Tibial nerve (tissue), 4 donors: ENCODE results near the gene HILPDA. TPM values are rescaled to one million over a fixed set of nuclear protein-coding genes. Genes with fewer than 3 reads are reported as not detected.

ENCODE experiments used
- DNase-seq, 2 donors: peaks; one replicate each; pipeline ENCODE4 v3.0.0-alpha.2; 2019; ENCODE audit warnings: low spot score in 2 of 2
- H3K27ac ChIP-seq, 4 donors: fragments of 200-600 bp; sonication (generic) in 3 of 4; one replicate each; pipeline ENCODE4 v1.5.1; 2017 to 2019; ENCODE audit warnings: mild to moderate bottlenecking in 1 of 4
- H3K27me3 ChIP-seq, 2 donors: fragments of 200-600 bp; sonication (generic) in 1 of 2; one replicate each; pipeline versions ENCODE4 v1.5.1 to v1.6.0; 2017 to 2019
- H3K36me3 ChIP-seq, 3 donors: fragments of 200-600 bp; sonication (generic); one replicate each; pipeline ENCODE4 v1.5.1; 2018 to 2019
- H3K4me1 ChIP-seq, 4 donors: fragments of 200-600 bp; sonication (generic) in 3 of 4; one replicate each; pipeline ENCODE4 v1.5.1; 2017 to 2019
- H3K4me3 ChIP-seq, 4 donors: fragments of 200-600 bp; sonication (generic) in 3 of 4; one replicate each; pipeline ENCODE4 v1.5.1; 2017 to 2019; ENCODE audit warnings: mild to moderate bottlenecking in 1 of 4, moderate library complexity in 1 of 4
- H3K9me3 ChIP-seq, 4 donors: fragments of 200-600 bp; sonication (generic) in 3 of 4; one replicate each; pipeline ENCODE4 v1.5.1; 2017 to 2019
- CTCF ChIP-seq, 5 experiments: fragments of 200-600 bp in 3 of 5; fragments of 450-650 bp in 2 of 5; sonication (generic) in 3 of 5; IDR thresholded peaks; one replicate each; pipeline ENCODE4 v1.5.1; 2016 to 2019; ENCODE audit warnings: antibody characterized with exemption in 5 of 5, mild to moderate bottlenecking in 3 of 5, moderate library complexity in 2 of 5
- EP300 ChIP-seq, 2 donors: sonication (generic); formaldehyde crosslinking; IDR thresholded peaks; one replicate each; pipeline ENCODE4 v1.6.1; 2017; ENCODE audit warnings: antibody characterized with exemption in 2 of 2, mild to moderate bottlenecking in 1 of 2
- POLR2A ChIP-seq, 2 donors: fragments of 450-650 bp; IDR thresholded peaks; one replicate each; pipeline ENCODE4 v1.6.1; 2017; ENCODE audit warnings: antibody characterized with exemption in 2 of 2, mild to moderate bottlenecking in 2 of 2, moderate library complexity in 2 of 2
- WGBS, 2 donors: methylation state at CpG; one replicate each; pipeline ENCODE4 v1.1.5; 2018; 5-methylcytosine and 5-hydroxymethylcytosine counted together
- total RNA-seq, 4 donors: library from RNA; depleted of rRNA; stranded (reverse); fragments of >200 nt; gene quantifications; one replicate each; pipeline ENCODE4 v1.1.0, GENCODE V29; 2016

The HILPDA gene
- total RNA-seq, 4 donors from 2014 or later, result 32.4 to 64.2 (median 38.3) TPM

- Histone ChIP-seq H3K36me3 (no peaks in the 10 kb centered on the region), H3K27ac (no peak overlapping the region), H3K9me3 (no peaks in the 10 kb centered on the region), H3K4me3 (no peak overlapping the region), H3K27me3 (no peaks in the 10 kb centered on the region), H3K4me1 (peaks cover 0 to 29% (median 9%) of the 10 kb centered on the region in 4 donors)
- TF ChIP-seq EP300 (IDR thresholded peaks at IDR 0.05) (no peak), POLR2A (IDR thresholded peaks at IDR 0.05) (no peak), CTCF (IDR thresholded peaks at IDR 0.05) (no peak)
- DNase-seq, result no peak
- WGBS, 2 donors, result 53 to 57% methylated on average over 4 of the region's 4 CpGs
Measured at GRCh38 chr7:128450409-128450808, 5.3 kb upstream of the HILPDA start.

GRCh38 chr7:128450913-128451312, 4.8 kb upstream of the HILPDA start:
- H3K27ac ChIP-seq, result no peak overlapping the region
- H3K4me3 ChIP-seq, result no peak overlapping the region
- WGBS, 2 donors, result 91 to 94% methylated on average over 5 of the region's 5 CpGs
- no peaks in the 10 kb centered on the region for H3K27me3 ChIP-seq
- H3K9me3 ChIP-seq, result no peaks in the 10 kb centered on the region
- no peak for DNase-seq
- H3K4me1 ChIP-seq, result peaks cover 0 to 29% (median 9%) of the 10 kb centered on the region in 4 donors
- TF ChIP-seq CTCF (IDR thresholded peaks at IDR 0.05) (no peak), EP300 (IDR thresholded peaks at IDR 0.05) (no peak)
- H3K36me3 ChIP-seq, result no peaks in the 10 kb centered on the region

GRCh38 chr7:128452552-128452951, 3.1 kb upstream of the HILPDA start:
- H3K27ac ChIP-seq, result peak overlapping the region in 2 of 4 donors; percentile 25 to 29

GRCh38 chr7:128453836-128454804, 1.6 kb upstream of the HILPDA start:
- Histone ChIP-seq H3K27me3 (no peaks in the 10 kb centered on the region), H3K36me3 (peaks cover 0 to 7% (median 0%) of the 10 kb centered on the region in 3 donors), H3K9me3 (no peaks in the 10 kb centered on the region), H3K4me3 (peak overlapping the region; percentile 17 to 96 (median 82)), H3K27ac (peak overlapping the region; percentile 82 to 95 (median 94)), H3K4me1 (peaks cover 0 to 60% (median 23%) of the 10 kb centered on the region in 4 donors)
- peak; percentile 66 to 93 for TF ChIP-seq EP300 (IDR thresholded peaks at IDR 0.05)
- peak in 1 of 2 donors; percentile 60 for TF ChIP-seq POLR2A (IDR thresholded peaks at IDR 0.05)
- no peak for TF ChIP-seq CTCF (IDR thresholded peaks at IDR 0.05)
- WGBS, 2 donors, result 13 to 17% methylated on average over 17 to 23 of the region's 23 CpGs
- peak; percentile 77 to 89 for DNase-seq

More at GRCh38 chr7:128452552-128452951, 3.1 kb upstream of the HILPDA start:
- Histone ChIP-seq H3K9me3 (no peaks in the 10 kb centered on the region), H3K4me3 (no peak overlapping the region), H3K36me3 (peaks cover 0 to 4% (median 0%) of the 10 kb centered on the region in 3 donors), H3K4me1 (peaks cover 0 to 45% (median 22%) of the 10 kb centered on the region in 4 donors), H3K27me3 (no peaks in the 10 kb centered on the region)
- 73 to 88% methylated on average over 1 of the region's 1 CpG for WGBS, 2 donors
- no peak for DNase-seq
- no peak for TF ChIP-seq CTCF (IDR thresholded peaks at IDR 0.05)
- no peak for TF ChIP-seq POLR2A (IDR thresholded peaks at IDR 0.05)
- no peak for TF ChIP-seq EP300 (IDR thresholded peaks at IDR 0.05)
